Measurements from ENCODE around the gene MAP2K5.

- TF ChIP-seq CTCF (conservative IDR thresholded peaks at IDR 0.05) (no peak), ZFX (IDR thresholded peaks at IDR 0.05) (no peak)
Measured at GRCh38 chr15:67836134-67836455, 293.6 kb downstream of the MAP2K5 start.
